Measurements from ENCODE around the gene ARHGAP25. TPM values are rescaled to one million over a fixed set of nuclear protein-coding genes. Genes with fewer than 3 reads are reported as not detected.

Gene ARHGAP25
- polyA plus RNA-seq, 3 donors, result 5.1 to 7.0 (median 6.4) TPM

GRCh38 chr2:68831686-68832232, 97.1 kb downstream of the ARHGAP25 start:
- no peak for DNase-seq

GRCh38 chr2:68832233-68832869, 97.7 kb downstream of the ARHGAP25 start:
- no peak for DNase-seq

- DNase-seq, result no peak
Measured at GRCh38 chr2:68833162-68833561, 98.6 kb downstream of the ARHGAP25 start.

- DNase-seq, result no peak
Measured at GRCh38 chr2:68834737-68835376, 100.2 kb downstream of the ARHGAP25 start.

GRCh38 chr2:68835621-68836020, 101.0 kb downstream of the ARHGAP25 start:
- DNase-seq, result no peak

- DNase-seq, result no peak
Measured at GRCh38 chr2:68837164-68837860, 102.7 kb downstream of the ARHGAP25 start.

- DNase-seq, result no peak
Measured at GRCh38 chr2:68837861-68838341, 103.3 kb downstream of the ARHGAP25 start.

GRCh38 chr2:68838641-68839040, 104.0 kb downstream of the ARHGAP25 start:
- no peak for DNase-seq

- DNase-seq, result no peak
Measured at GRCh38 chr2:68839260-68839833, 104.7 kb downstream of the ARHGAP25 start.

- DNase-seq, result no peak
Measured at GRCh38 chr2:68845043-68845442, 110.4 kb downstream of the ARHGAP25 start.

- no peak for DNase-seq
Measured at GRCh38 chr2:68846091-68846490, 111.5 kb downstream of the ARHGAP25 start.

- no peak for DNase-seq
Measured at GRCh38 chr2:68847751-68848150, 113.1 kb downstream of the ARHGAP25 start.

- DNase-seq, result no peak
Measured at GRCh38 chr2:68849579-68850030, 115.0 kb downstream of the ARHGAP25 start.

GRCh38 chr2:68850524-68850923, 115.9 kb downstream of the ARHGAP25 start:
- no peak for DNase-seq

- no peak for DNase-seq
Measured at GRCh38 chr2:68853035-68853434, 118.4 kb downstream of the ARHGAP25 start.

GRCh38 chr2:68853915-68854314, 119.3 kb downstream of the ARHGAP25 start:
- no peak for DNase-seq

- DNase-seq, result no peak
Measured at GRCh38 chr2:68854476-68854875, 119.9 kb downstream of the ARHGAP25 start.

GRCh38 chr2:68855550-68855949, 120.9 kb downstream of the ARHGAP25 start:
- no peak for DNase-seq

GRCh38 chr2:68857202-68857845, 122.7 kb downstream of the ARHGAP25 start:
- DNase-seq, result no peak

GRCh38 chr2:68857855-68858456, 123.3 kb downstream of the ARHGAP25 start:
- no peak for DNase-seq

GRCh38 chr2:68860111-68860510, 125.5 kb downstream of the ARHGAP25 start:
- DNase-seq, result no peak
